SK-N-SH treated with all-trans-retinoic acid at 6 μM for 48 hours (cell line): ENCODE measurements around the gene USP6NL.

ENCODE experiments used
- ARNTL ChIP-seq: fragments of 450-650 bp; formaldehyde crosslinking; IDR thresholded peaks from 2 replicates; pipeline ENCODE4 v1.5.0; 2020; ENCODE audit warnings: low read depth, mild to moderate bottlenecking, moderate library complexity, borderline replicate concordance
- CREB5 ChIP-seq: fragments of 250-450 bp; sonication (Bioruptor Pico); IDR thresholded peaks from 2 replicates; pipeline ENCODE4 v1.5.1; 2020; ENCODE audit warnings: low read depth, mild to moderate bottlenecking, moderate library complexity
- SNAI2 ChIP-seq: fragments of 250-450 bp; sonication (Bioruptor Pico); IDR thresholded peaks from 2 replicates; pipeline ENCODE4 v1.5.0; 2020; ENCODE audit warnings: mild to moderate bottlenecking, moderate library complexity
- TCF4 ChIP-seq: fragments of 250-450 bp; sonication (Bioruptor Pico); IDR thresholded peaks from 2 replicates; pipeline ENCODE4 v1.8.0; 2021; ENCODE audit warnings: mild to moderate bottlenecking, moderate library complexity, borderline replicate concordance

- no peak for TF ChIP-seq CREB5 (CRISPR knock-in tag)
- TF ChIP-seq SNAI2 (CRISPR knock-in tag) = no peak
- TF ChIP-seq ARNTL (CRISPR knock-in tag) = no peak
- no peak for TF ChIP-seq TCF4
These were observed 180.3 kb downstream of the USP6NL start for GRCh38 chr10:11431216-11431555.
